Measurements from ENCODE around the gene IFI30.

DNA sequence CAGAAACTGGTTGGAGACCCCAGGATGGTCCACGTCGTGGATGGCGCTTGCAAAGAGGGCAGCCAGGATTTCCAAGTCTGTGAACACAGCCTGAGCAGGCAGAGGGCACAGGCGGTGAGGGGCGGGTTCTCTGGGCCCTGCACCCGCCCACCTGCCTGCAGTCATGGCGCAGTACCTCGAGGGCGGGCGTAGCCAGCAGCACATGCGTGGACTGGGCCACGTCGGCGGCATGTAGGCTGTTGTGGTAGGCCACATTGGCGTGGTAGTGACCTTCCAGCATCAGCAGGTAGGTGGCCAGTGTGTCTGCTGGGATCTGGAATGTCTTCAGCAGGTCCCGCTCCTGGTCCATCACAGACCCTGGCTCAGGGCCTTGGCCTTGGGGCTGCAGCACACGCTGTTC is 44.5 kb downstream of the IFI30 start:
- TF ChIP-seq POLR2A (IDR thresholded peaks at IDR 0.05) (no peak), CTCF (IDR thresholded peaks at IDR 0.05) (no peak)

Data from suprapubic skin (tissue), 3 donors.